ENCODE measurements around the gene TAF6.

TAF6 gene

DNA sequence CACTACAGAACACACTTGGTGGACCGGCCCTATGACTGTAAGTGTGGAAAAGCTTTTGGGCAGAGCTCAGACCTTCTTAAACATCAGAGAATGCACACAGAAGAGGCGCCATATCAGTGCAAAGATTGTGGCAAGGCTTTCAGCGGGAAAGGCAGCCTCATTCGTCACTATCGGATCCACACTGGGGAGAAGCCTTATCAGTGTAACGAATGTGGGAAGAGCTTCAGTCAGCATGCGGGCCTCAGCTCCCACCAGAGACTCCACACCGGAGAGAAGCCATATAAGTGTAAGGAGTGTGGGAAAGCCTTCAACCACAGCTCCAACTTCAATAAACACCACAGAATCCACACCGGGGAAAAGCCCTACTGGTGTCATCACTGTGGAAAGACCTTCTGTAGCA is 55.0 kb downstream of the TAF6 start:
- no peak for DNase-seq

DNA sequence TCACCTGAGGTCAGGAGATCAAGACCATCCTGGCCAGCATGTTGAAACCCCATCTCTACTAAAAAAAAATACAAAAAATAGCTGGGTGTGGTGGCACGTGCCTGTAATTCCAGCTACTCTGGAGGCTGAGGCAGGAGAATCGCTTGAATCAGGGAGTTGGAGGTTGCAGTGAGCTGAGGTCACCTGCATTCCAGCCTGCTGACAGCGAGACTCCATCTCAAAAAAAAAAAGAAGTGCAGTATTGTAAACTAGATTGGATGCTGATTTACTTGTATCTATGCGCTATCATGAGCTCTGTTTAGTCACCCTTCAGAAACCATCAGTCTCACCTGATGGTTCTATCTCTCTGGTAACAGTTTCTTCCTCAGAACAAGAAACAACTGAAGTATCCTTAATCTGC is 55.8 kb downstream of the TAF6 start:
- DNase-seq, result no peak

DNA sequence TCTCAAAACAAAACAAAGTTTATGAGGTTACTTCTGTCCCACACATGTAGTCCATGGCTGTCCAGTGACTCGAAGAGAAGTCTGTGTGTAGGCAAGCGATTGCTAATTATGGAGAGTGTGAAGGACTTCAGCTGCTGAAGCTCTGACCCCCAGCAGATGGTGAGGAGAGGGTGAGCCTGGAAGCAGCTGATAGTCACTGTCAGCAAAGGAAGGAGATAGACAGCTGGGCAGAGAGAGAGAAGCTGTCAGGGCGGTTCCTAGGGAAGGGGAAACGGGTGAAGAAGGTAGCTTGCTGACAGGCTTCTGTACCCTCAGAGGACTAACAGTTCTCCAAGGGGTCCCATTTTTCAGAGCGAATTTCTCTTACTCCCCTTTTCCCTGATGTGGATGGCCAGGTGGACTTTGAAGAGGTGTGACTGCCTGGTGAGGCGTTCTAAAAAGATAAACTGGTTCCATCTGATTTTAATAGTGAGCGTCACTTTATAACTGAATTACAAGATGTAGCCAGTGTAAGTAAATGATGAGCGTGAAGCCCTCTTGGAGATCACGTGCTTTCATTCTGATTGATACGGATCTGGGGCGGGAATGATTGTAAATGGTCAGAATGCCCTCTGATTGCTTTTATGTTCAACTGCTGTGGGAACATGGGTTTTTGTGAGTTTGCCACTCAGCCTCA is 57.5 kb downstream of the TAF6 start:
- DNase-seq, result no peak

DNA sequence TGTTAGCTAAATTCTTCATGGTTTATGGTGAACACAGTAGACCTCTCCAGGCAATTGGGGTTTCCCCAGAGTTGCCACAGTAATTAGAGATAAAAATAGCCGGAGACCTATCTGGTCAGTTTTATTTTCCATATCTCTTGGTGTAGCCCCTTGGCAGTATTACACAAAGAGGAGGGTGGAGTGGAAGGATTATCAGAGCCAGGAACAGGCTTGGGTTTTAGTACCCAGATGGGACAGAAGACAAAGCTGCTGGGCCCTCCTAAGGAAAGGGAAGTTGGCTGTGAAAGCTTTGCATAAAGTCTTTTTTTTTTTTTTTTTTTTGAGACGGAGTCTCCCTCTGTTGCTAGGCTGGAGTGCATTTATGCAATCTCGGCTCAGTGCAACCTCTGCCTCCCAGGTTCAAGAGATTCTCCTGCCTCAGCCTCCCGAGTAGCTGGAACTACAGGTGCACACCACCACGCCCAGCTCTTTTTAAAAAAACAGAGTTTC is 59.9 kb downstream of the TAF6 start:
- DNase-seq, result no peak
